HG02623 (cell line): Measurements from ENCODE around the gene CLEC17A.
"Not testable (repeated sequence)": the region's sequence is repeated elsewhere in the genome, so short reads cannot be mapped to it uniquely, and the experiment has no call there.

Experiments
- ATAC-seq: cut with Tn5 transposase; IDR thresholded peaks from one replicate; pipeline ENCODE4 v1.9.1; 2021; ENCODE audit warnings: moderate library complexity; ENCODE audit not compliant: unreplicated experiment

Gene CLEC17A

DNA sequence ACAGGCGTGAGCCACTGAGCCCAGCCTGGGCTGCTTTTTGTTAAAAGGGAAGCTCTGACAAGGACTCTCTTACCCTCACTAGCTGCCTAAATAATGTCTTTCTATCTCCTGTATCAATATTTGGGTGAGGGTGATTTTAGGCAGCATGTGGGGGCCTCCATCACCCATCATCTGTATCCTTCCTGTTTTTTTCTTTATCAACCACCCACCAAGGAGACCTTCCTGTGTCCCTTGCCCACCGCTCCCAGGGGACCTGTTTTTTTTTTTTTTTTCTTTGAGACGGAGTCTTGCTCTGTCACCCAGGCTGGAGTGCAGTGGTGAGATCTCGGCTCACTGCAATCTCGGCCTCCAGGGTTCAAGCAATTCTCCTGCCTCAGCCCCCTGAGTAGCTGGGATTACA is 5.6 kb upstream of the CLEC17A start:
- no peak for ATAC-seq

- ATAC-seq, result no peak
These were observed 4.9 kb upstream of the CLEC17A start for GRCh38 chr19:14577885-14578427.

- ATAC-seq, result no peak
These were observed 2.2 kb upstream of the CLEC17A start for GRCh38 chr19:14580623-14581237.

DNA sequence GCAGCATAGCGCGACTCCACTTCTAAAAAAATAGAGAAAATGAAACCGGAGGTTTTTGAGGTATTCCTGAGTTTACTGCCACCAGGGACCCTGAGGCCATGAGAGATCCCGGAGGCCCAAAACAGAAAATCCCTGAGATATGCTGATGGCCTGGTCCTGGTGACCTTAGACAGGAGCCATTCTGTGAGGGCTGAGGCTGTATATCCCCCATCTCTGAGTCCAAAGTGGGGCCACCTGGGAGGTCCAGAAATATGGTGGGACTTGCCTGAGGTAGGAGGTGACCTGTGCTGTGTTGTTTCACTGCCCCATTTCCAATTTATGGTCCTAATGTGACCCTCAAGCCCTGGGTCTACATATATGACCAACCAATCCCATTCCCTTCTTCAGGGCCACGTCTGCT is 1.5 kb downstream of the CLEC17A start:
- ATAC-seq, result not testable (repeated sequence)

DNA sequence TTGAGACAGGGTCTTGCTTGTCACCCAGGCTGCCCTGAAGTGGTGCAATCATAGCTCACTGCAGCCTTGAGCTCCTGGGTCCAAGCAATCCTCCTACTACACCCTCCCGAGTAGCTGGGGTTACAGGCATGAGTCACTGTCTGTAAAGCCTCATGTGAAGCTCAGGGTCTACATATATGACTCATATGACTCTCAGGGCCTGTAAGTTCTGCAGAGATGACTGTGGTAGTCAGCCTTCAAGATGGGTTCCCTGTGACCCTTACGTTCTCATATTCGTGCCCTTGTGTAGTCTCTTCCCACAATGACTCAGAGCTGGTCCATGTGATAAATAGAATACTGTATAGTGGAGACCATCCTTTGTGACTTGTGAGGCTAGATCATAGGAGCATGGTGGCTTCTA is 2.3 kb downstream of the CLEC17A start:
- ATAC-seq, result peak; percentile 39

DNA sequence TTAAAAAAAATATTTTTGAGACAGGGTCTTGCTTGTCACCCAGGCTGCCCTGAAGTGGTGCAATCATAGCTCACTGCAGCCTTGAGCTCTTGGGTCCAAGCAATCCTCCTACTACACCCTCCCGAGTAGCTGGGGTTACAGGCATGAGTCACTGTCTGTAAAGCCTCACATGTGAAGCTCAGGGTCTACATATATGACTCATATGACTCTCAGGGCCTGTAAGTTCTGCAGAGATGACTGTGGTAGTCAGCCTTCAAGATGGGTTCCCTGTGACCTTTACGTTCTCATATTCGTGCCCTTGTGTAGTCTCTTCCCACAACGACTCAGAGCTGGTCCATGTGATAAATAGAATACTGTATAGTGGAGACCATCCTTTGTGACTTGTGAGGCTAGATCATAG is 6.5 kb downstream of the CLEC17A start:
- not testable (repeated sequence) for ATAC-seq

DNA sequence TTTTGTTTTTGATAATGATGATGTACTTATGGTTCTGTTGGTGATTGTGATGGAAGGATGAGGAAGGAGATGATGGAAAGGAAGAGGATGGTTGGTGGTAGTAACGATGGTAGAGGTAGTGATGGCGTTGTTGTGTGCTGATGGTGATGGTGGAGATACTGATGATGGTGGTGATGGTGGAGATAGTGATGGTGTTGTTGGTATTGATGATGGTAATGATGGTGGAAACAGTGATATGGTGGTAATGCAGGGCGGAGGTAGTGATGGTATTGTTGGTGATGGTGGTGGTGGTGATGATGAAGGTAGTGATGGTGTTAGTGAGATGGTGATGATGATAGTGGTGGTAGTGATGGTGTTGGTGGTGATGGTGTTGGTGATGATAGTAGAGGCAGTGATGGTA is 12.7 kb downstream of the CLEC17A start:
- ATAC-seq, result no peak

- no peak for ATAC-seq
These were observed 16.8 kb downstream of the CLEC17A start for GRCh38 chr19:14599548-14600147.

DNA sequence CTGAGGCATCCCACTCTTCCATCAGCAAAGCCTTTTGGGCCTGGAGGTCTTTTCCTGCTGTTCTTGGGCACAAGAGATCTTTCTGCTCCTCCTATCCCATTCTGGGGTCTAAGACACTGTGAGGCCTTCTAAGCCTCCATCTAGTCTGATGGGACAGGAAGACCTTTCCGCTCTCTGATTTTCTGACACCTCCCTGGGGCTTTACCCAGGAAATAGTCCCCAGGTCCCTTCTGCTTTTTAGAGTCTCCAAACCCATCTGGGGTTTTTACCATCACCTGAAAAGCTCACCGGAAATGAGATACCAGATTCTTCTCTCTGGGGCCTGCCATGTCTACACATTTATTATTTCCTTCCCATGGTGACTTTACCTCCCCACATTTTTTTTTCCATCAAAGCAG is 21.1 kb downstream of the CLEC17A start:
- peak; percentile 65 for ATAC-seq

DNA sequence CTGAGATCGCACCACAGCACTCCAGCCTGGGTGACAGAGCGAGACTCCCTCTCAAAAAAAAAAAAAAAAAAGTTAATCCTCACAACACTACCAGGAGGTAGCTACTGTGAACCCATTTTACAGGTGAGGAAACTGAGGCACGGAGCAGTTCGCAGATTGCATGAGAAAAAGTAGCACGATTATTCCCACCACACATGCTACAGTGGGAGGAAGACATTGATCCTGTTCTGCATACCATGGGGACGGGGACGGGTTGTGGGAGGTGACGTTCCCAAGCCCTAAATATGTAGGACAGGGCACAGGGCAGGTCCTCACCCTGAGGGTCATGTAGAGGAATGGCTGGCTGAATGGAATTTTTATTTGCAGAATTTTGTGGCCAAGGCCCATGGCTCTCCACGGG is 23.7 kb downstream of the CLEC17A start:
- no peak for ATAC-seq

DNA sequence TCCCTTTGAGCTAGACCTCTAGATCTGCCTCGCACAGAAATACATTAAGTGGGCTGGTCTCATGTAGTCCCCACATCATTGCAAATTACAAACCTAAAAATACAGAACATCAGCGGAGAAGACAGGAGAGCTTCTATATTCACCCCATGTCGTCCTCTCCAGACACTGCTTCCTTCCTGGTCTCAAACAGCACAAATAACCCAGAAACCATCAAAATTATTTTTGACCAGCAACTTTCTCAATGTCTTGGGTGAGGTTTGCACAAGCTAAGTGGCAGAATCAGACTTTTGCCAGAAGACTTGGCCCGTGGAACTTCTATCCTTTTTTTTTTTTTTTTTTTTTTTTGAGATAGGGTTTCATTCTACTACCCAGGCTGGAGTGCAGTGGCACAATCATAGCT is 28.2 kb downstream of the CLEC17A start:
- ATAC-seq, result no peak

- ATAC-seq, result not testable (repeated sequence)
These were observed 29.4 kb downstream of the CLEC17A start for GRCh38 chr19:14612242-14612641.

- ATAC-seq, result no peak
These were observed 29.8 kb downstream of the CLEC17A start for GRCh38 chr19:14612657-14613056.

DNA sequence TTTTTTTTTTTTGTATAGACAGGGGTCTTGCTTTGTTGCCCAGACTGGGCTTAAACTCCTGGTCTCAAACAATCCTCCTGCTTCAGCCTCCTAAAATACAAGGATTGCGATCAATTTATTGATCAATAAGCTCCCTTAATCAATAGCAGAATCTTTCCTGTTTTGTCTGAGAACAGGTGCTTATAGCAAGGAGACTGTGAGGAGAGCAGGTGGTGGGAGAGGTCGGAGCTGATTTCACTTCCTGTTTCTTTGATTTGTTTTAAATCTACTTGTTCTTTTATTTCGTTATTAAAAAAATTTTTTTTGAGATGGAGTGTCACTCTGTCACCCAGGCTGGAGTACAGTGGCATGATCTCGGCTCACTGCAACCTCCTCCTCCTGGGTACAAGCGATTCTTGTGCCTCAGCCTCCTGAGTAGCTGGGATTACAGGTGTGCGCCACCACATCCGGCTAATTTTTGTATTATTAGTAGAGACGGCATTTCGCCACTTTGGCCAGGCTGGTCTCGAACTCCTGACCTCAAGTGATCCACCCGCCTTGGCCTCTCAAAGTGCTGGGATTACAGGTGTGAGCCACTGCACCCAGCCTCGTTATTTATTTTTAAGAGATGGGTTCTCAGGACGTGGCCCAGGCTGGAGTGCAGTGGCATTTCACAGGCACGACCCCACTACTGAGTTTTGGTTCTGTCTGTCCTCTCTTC is 30.7 kb downstream of the CLEC17A start:
- ATAC-seq, result not testable (repeated sequence)

- ATAC-seq, result no peak
These were observed 31.2 kb downstream of the CLEC17A start for GRCh38 chr19:14614099-14614412.

DNA sequence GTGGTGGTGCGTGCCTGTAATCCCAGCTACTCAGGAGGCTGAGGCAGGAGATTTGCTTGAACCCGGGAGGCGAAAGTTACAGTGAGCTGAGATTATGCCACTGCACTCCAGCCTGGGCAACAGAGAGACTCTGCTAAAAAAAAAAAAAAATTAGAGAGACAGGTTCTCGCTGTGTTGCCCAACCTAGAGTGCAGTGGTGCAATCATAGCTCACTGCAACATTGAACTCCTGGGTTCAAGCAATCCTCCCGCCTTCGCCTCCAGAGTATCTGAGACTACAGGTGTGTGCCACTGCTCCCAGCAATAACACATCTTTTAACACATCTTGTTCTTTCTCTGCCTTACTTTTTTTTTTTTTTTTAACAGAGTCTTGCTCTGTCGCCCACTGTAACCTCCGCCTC is 32.7 kb downstream of the CLEC17A start:
- ATAC-seq, result no peak

- ATAC-seq, result no peak
These were observed 33.5 kb downstream of the CLEC17A start for GRCh38 chr19:14616407-14616806.

DNA sequence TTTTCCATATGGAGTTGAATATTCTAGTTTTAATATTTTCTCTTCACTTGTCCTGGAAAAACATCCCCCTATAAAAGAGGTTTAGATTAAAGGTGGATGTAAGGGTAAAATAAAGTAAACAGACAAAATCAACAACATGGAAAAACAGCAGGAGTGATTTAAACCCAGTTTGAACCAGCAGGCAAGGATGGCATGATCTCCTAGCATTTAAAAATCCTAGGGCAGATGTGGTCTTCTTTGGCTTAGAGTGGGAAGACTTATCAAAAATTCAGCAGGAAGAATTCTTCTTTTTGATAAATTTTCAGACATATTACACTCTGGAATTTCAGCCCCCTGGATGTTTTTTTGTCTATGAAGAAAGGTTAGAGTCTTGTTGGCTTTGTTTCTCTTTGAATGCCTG is 36.5 kb downstream of the CLEC17A start:
- no peak for ATAC-seq

DNA sequence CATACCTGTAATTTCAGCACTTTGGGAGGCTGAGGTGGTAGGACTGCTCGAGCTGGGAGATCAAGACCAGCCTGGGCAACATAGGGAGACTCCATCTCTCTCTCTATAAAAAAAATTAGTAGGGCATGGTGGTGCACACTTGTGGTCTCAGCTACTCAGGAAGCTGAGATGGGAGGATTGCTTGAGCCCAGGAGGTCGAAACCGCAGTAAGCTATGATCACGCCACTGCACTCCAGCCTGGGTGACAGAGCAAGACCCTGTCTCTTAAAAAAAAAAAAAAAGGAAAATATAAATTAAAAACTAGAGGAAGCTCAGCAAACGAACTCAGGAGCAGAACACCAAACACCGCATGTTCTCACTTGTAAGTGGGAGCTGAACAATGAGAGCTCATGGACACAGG is 41.6 kb downstream of the CLEC17A start:
- ATAC-seq, result not testable (repeated sequence)

DNA sequence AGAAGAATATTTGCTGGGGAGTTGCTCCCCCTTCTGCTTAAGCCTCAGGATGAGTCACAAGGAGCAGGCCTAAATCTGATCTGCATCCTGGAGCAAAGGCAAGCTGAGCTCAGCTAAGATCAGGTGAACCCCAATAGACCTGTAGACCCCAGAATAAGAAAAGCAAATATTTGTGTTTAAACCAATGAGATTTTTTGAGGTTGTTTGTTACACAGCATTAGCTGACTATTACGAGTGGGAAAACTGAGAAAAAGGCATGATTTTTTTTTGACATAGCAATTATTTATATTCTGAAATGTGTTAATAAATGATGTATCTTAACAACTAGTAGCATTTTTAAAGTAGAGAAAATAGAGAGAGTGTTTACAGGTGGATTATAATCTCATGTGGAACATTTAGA is 46.7 kb downstream of the CLEC17A start:
- no peak for ATAC-seq

GRCh38 chr19:14632286-14632685 is 49.4 kb downstream of the CLEC17A start:
- ATAC-seq, result no peak

GRCh38 chr19:14639536-14640277 is 56.8 kb downstream of the CLEC17A start:
- no peak for ATAC-seq
